GM18507 (cell line): ENCODE results near the gene GAPVD1.
A peak's percentile ranks its signal among the peaks of the same experiment; 100 is the strongest.
"Not testable (repeated sequence)": the region's sequence is repeated elsewhere in the genome, so short reads cannot be mapped to it uniquely, and the experiment has no call there.

Source experiments
- DNase-seq: peaks from one replicate; pipeline ENCODE4 v3.0.0; 2011; ENCODE audit warnings: low read depth; ENCODE audit not compliant: insufficient read length; ENCODE audit errors: extremely low spot score
- FAIRE-seq: peaks from 2 replicates; lab custom pipeline; 2011; peaks lifted over from hg19 to GRCh38; lab: Jason Lieb, UNC

The GAPVD1 gene

DNA sequence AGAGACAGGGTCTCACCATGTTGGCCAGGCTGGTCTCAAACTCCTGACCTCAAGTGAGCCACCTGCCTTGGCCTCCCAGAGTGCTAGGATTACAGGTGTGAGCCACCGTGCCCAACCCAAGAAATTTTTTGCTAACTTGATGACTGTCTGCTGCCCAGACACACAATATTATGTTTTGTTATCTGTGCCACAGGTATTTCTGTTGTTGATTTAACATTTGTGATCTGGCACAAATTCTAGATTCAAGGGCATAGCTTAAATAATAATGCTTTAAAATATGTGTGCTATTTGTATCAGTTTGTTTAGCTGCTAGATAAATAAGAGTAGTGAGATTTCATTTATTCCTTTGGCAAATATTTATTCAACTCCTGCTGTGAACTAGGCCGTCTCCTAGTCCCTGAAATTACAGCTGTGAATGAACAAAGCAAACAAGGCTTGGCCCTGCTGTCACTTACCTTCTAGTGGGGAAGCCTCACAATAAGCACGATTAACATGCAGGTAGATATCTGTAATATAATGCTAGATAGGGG lies 35.3 kb downstream of the GAPVD1 start:
- FAIRE-seq (no peak), DNase-seq (no peak)

DNA sequence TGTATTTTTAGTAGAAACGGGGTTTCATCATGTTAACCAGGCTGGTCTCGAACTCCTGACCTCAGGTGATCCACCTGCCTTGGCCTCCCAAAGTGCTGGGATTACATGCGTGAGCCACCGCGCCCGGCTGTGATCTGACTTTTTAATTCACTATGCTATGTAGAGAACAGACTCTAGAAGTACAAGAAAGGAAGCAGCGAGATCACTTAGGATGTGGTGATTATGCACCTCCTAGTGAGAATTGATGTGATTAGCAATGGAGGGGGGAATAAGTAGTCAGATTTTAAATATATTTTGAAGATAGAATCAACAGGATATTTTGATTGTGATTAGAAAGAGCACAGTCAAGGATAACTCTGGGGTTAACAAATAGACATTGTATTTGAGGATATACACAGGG lies 36.3 kb downstream of the GAPVD1 start:
- DNase-seq (no peak), FAIRE-seq (no peak)

DNA sequence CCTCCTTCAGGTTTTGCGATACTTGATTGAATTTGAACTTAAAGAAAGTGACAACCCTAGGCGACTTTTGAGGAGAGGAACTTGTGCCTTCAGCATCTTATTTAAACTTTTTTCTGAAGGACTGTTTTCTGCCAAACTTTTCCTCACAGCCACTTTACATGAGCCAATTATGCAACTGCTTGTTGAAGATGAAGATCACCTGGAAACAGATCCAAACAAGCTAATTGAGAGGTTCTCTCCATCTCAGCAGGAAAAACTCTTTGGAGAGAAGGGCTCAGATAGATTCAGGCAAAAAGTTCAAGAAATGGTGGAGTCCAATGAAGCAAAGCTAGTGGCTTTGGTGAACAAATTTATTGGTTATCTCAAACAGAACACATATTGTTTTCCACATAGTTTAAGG lies 40.6 kb downstream of the GAPVD1 start:
- FAIRE-seq (no peak), DNase-seq (no peak)

DNA sequence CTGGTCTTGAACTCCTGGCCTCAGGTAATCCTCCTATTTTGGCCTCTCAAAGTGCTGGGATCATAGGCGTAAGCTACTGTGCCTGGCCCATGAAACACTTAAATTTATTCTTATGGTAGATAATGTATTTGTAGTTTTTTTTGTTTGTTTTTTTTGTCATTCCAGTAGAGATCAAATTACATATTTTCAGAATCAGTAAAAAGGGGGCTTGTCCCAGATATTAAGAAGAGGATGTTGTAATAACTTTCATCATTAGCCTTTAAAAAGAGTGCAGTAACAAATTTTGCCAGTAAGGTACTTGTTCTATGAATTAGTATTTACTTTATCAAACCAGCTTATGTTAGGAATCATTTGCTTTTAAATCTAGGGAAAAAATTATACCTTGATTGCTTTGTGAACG lies 42.6 kb downstream of the GAPVD1 start:
- FAIRE-seq (no peak), DNase-seq (no peak)

DNA sequence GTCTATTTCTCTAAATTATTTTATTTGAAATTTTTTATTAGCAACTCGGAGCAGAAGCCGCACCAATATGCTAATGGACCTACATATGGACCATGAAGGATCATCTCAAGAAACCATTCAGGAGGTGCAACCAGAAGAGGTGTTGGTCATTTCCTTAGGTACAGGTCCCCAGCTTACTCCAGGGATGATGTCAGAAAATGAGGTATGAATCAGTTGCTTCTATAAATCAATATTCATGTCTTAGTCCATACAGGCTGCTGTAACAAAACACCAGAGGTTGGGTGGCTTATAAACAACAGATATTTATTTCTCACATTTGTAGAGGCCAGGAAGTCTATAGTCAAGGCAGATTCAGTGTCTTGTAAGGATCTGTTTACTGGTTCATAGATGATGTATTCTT lies 50.8 kb downstream of the GAPVD1 start:
- FAIRE-seq = no peak

DNA sequence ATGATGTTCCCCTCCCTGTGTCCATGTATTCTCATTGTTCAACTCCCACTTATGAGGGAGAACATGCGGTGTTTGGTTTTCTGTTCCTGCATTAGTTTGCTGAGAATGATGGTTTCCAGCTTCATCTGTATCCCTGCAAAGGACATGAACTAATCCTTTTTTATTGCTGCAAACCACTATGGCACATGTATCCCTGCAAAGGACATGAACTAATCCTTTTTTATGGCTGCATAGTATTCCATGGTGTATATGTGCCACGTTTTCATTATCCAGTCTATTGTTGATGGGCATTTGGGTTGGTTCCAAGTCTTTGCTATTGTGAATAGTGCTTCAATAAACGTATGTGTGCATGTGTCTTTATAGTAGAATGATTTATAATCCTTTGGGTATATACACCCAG lies 54.7 kb downstream of the GAPVD1 start:
- not testable (repeated sequence) for FAIRE-seq, DNase-seq

More for the DNA sequence above, 50.8 kb downstream of the GAPVD1 start:
- DNase-seq = no peak

DNA sequence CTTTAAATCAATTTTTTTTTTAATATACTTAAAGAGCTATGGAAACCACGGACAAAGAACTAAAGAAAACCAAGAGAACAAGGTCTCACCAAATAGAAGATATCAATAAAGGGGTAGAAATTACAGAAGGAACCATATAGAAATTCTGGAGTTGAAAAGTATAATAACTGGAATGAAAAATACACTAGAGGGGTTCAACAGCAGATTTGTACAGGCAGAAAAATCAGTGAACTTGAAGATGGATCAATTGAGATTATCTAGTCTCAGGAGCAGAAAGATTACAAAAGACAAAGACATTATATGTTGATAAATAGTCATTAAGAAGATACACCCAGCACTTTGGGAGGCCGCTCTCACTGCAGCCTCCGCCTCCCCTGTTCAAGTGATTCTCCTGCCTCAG lies 56.1 kb downstream of the GAPVD1 start:
- no peak for FAIRE-seq
- no peak for DNase-seq

DNA sequence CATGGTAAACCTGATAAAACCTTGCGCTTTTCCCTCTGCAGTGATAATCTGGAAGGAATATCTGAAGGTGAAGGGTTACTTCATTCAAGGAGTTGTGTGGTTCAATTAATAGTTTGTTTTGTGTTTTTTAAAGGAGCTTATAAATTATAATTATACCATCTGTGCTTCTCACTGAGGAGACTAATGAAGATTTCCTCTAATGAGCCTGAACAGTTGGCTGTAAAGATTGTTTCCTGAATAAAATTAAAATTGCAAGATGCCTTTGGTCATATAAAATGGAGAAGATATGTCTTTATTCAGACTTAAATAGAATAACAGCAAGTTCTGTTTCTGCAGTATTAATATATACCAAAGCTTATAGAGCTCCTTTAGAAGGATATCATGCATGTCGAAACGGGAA lies 59.9 kb downstream of the GAPVD1 start:
- no peak for FAIRE-seq
- no peak for DNase-seq

DNA sequence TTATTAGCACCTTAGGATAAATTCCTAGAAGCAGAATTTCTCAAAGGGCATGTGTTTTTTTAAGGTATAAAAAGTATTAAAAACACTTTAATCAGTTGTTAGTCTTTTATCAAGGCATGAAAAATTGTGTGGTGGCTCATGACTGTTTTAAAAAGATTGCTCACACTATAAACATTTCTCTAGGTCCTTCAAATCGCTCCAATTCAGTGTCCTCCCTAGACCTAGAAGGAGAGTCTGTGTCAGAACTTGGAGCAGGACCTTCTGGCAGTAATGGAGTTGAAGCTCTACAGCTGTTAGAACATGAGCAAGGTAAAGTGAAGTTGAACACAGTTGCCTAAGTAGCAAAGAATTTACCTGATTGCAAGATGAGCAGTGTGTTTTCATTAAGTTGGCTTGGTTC lies 62.0 kb downstream of the GAPVD1 start:
- no peak for FAIRE-seq
- no peak for DNase-seq

DNA sequence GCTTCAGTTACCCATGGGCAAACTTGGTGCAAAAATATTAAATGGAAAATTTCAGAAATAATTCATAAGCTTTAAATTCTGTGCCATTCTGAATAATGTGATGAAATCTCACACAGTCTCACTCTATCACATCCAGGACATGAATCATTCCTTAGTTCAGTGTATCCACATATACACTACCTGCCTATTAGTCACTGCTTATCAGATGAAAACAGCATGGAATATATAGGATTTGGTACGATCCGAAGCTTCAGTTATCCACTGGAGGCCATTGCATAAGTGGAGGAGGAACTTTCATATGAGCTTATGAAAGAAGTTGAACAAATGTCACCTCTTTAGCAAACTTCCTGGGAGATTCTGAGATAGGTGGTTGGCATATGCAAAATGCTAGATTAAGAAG lies 64.2 kb downstream of the GAPVD1 start:
- FAIRE-seq (no peak), DNase-seq (no peak)

DNA sequence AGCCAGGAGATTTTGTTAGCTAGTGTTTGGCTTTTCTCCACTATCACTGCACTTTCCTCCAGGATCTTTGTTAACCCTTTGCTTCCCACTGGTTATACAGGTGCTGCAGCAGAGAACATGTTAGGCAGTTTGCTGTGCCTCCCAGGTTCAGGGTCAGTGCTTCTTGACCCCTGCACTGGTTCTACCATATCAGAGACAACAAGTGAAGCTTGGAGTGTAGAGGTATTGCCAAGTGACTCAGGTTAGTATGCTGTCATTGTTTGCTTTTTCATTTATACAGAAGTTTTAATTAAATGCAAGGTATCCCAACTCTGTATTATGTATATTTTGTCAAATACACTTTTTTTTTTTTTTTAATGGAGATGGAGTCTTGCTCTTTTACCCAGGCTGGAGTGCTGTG lies 68.4 kb downstream of the GAPVD1 start:
- DNase-seq (no peak), FAIRE-seq (no peak)

DNA sequence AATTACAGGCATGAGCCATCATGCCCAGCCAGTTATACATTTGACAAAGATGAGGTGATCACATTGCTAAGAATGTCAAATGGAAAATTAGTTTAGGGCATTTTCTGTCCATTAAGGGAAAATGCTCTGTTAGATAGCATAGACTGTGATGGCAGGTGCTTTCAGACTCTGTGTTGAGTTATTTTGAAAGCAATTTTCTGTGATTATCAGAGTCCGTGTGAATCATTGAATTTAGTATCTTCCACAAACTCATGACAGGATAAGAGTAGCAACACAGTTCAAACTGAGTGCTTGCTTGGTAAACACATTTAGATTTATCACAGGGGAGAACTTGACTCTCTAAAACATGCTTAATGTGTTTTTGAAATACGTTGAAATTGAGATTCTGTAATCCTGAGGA lies 69.0 kb downstream of the GAPVD1 start:
- FAIRE-seq = no peak

DNA sequence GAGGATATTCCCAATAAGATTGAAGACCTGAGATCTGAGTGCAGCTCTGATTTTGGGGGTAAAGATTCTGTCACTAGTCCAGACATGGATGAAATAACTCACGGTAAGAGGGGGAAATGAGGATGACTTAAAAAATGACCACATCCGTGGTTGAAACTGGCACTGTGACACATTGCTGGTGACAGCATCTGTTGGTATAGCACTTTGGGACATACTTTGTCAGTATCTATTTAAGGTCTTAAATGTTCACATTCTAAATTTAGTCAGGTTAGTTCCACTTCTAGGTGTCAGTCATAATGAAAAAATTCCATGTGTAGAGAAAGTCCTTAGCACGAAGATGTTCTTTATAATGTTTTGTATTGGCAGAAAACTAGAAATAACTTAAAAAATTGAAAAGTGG lies 70.9 kb downstream of the GAPVD1 start:
- DNase-seq (peak; percentile 36), FAIRE-seq (peak; percentile 72)

More for the DNA sequence above, 69.0 kb downstream of the GAPVD1 start:
- no peak for DNase-seq

DNA sequence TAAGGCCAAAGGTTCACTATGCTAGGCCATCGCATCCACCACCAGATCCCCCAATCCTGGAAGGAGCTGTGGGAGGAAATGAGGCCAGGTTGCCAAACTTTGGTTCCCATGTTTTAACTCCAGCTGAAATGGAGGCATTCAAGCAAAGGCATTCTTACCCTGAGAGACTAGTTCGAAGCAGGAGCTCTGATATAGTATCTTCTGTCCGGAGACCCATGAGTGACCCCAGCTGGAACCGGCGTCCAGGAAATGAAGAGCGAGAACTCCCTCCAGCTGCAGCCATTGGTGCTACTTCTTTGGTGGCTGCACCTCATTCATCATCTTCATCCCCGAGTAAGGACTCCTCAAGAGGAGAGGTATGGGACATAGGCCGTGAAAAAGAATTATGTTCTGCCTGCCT lies 75.6 kb downstream of the GAPVD1 start:
- FAIRE-seq (no peak), DNase-seq (no peak)

DNA sequence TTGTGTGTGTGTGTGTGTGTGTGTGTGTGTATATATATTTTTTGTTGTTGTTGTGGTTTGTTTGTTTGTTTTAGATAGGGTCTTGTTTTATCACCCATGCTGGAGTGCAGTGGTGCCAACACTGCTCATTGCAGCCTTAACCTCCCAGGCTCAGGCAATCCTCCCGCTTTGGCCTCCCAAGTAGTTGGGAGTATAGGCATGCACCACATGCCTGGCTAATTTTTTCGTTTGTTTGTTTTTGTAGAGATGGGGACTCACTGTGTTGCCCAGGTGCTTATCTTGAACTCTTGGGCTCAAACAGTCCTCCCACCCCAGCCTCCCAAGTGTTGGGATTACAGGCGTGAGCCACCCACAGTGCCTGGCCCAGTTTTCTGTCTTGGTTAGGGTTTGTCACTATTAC lies 77.3 kb downstream of the GAPVD1 start:
- FAIRE-seq (no peak), DNase-seq (no peak)

DNA sequence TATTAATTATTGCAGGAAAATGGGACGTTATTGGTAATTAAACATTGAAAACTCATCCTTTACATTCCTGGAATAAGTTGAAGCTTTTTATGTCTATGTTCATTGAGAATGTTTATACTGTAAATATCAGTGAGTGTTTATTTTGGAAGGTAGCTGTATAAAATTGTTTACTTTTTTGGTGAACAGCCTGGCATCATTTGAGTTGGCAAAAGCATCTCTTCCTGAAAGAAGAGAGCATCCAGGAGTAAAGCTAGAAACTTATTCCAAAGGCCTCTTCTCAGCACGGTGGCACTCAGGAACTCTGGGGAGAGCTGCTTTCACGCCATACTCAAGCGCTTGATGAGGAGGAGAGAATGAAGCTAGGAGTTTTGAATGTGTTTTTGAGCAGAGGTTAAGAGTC lies 79.9 kb downstream of the GAPVD1 start:
- DNase-seq = no peak
- no peak for FAIRE-seq

DNA sequence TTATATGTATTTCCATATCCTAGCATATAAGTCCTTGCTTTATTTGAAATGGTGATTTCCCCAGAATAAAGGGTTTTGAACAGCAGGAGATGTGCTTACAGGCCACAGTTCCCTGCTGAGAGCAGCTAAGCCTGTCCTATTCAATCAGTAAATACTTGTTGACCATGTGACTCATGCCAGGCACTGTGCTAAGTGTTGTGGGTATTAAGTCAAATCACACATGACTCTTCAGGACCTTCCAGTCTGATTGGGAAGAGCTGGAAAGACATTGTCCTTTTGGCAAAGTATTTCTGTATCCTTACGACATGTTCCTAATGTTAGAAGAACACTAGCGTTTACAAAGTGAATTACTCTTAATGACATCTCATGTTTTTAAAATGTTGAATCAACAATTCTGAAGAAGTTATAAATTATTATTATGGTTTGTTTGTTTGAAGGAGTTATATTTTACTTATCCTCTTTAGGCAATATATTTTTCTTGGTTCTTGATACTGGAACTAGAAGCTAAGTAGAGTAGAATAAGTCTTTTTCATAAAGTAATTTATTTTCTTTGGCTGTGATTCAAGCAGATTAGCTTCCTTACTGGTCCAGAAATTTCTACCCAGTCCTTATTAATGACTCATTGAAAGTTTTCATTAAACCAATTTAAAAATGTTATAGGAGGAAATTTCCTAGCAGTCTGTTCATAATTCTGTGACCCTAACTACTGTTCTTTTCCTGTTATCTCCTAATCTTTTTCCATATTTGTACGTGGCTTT lies 82.1 kb downstream of the GAPVD1 start:
- DNase-seq (no peak), FAIRE-seq (no peak)

DNA sequence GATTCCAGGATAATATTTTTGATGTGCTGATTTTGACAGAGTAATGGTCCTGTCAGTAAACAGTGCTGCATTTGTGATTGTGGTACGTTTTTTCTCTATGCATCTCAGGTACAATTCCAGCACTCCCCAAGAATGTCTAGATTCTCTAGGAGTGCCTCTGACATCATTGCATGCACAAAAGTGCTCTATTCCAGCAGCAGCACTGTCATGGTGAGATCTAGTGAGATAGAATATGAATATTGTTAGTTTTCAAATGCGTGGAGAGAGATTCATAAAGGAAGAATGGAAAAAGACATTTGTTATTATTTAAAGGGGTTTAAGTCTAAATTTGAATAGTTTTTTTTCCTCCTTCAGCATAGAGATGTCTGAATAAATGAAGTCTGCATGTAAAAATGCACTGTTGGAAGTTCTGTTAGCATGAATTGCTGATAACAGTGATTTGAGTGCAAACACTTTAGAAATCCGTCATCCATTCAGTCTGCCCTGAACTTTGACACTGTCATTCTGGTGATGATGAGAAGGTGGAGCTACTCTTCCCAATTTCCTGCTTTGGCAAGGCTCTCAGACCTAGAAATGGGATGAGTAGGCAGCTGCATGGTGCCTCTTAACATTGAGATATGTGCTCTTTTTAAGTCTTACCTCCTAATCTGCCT lies 84.6 kb downstream of the GAPVD1 start:
- FAIRE-seq = no peak
- no peak for DNase-seq

DNA sequence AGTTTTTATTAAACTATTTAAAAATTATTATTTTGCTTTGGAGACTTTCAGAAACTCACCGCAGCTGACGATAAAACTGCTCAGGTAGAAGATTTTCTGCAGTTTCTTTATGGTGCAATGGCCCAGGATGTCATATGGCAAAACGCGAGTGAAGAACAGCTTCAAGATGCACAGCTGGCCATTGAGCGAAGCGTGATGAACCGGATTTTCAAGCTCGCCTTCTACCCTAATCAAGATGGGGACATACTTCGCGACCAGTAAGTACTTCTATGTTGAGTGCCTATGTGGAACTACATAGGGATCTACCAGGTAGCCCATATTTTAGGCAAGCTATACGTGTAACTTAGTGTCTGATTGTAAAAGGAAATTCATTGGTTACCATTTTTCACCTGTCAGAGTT lies 94.0 kb downstream of the GAPVD1 start:
- FAIRE-seq = no peak
- DNase-seq = no peak

DNA sequence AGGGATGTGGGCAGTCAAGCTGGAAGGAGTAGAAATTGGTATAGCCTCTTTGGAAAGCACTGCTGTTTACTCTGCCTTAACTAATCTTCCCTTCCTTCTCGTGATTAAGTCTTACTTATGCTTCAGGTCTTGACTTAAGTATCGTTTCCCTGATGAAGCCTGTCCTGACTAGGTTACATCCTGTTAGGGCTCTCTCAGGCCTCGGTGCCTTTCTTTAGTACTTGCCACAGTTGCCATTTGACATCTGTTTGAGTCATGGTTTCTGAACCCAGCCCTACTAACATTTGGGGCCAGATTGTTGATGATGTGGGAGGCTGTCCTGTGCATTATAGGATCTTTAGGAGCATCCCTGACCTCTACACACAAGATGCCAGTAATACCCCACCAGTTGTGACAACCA lies 94.4 kb downstream of the GAPVD1 start:
- no peak for FAIRE-seq
- DNase-seq = no peak

DNA sequence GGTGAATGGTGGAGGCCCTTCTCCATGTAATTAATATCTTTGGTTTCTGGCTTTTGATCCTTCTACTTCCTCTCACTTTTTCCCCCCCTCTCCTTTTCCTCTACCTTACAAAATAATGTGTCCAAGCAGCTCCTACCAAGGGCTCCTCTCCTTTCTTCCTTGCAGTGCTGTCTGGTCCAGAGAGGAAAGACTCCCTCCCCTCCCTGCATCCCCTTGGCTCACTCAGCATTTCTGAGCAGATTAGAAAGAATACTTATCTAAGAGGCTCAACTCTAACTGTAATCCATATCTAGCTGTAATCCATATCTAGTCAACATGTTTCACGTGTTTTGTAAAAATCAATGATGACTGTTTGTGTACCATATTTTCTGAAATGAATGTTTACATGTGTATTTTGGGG lies 97.4 kb downstream of the GAPVD1 start:
- no peak for DNase-seq
- no peak for FAIRE-seq
